ENCODE data around the gene FAM177A1.

FAM177A1 gene

GRCh38 chr14:35116242-35116641 lies 70.2 kb downstream of the FAM177A1 start:
- no peaks in the 10 kb centered on the region for H3K4me1 ChIP-seq (ENCODE audit: control insufficient read depth, insufficient read depth, low read length)
- TF ChIP-seq ZNF785 (tag by site-specific recombination; IDR thresholded peaks at IDR 0.05) = no peak
- no peak for TF ChIP-seq ZNF133 (tag by site-specific recombination; IDR thresholded peaks at IDR 0.05)
- no peak for TF ChIP-seq ZNF624 (tag by site-specific recombination; IDR thresholded peaks at IDR 0.05)
- TF ChIP-seq ZNF488 (tag by site-specific recombination; IDR thresholded peaks at IDR 0.05) = no peak
- TF ChIP-seq ZFP41 (tag by site-specific recombination; IDR thresholded peaks at IDR 0.05; ENCODE audit: borderline replicate concordance) = no peak
- TF ChIP-seq TRIM28 (IDR thresholded peaks at IDR 0.05; ENCODE audit: borderline replicate concordance, low read length) = no peak
- no peak for TF ChIP-seq ZNF292 (tag by site-specific recombination; IDR thresholded peaks at IDR 0.05; ENCODE audit: borderline replicate concordance, low read depth)
- TF ChIP-seq ZNF121 (tag by site-specific recombination; IDR thresholded peaks at IDR 0.05) = peak; percentile 33; the same call in 1 of the 2 replicates
- no peak for TF ChIP-seq ZNF544 (tag by site-specific recombination; IDR thresholded peaks at IDR 0.05)
- no peaks in the 10 kb centered on the region for H3K9me3 ChIP-seq (ENCODE audit: control insufficient read depth, insufficient read depth, low read depth, low read length)
- H3K4me3 ChIP-seq (ENCODE audit: low read depth, low read length) = no peak overlapping the region
- ChIA-PET CTCF (interaction anchor here (0.7 kb wide), 1 partner anchor 452 kb away, joined by 3 read pairs; no protein-coding TSS in a partner anchor), POLR2A (no interaction called here)
- peaks cover 12 to 45% of the 10 kb centered on the region in 2 experiments for H3K36me3 ChIP-seq (ENCODE audit: control insufficient read depth in 2 of 2, insufficient read depth in 1 of 2, low read length in 2 of 2)
- no peak overlapping the region for H3K27ac ChIP-seq (ENCODE audit: extremely low read depth, low read depth, low read length)

GRCh38 chr14:35117112-35117511 lies 71.0 kb downstream of the FAM177A1 start:
- TF ChIP-seq ZNF473 (tag by site-specific recombination; IDR thresholded peaks at IDR 0.05) = no peak
- TF ChIP-seq ZNF596 (tag by site-specific recombination; IDR thresholded peaks at IDR 0.05) = no peak
- no peak for TF ChIP-seq SP7 (tag by site-specific recombination; IDR thresholded peaks at IDR 0.05)
- TF ChIP-seq ZNF335 (tag by site-specific recombination; conservative IDR thresholded peaks at IDR 0.05) = no peak
- no peak for TF ChIP-seq PRDM10 (tag by site-specific recombination; IDR thresholded peaks at IDR 0.05)
- no peak for TF ChIP-seq TCF7L2 (IDR thresholded peaks at IDR 0.05; ENCODE audit: borderline replicate concordance, low read depth, low read length)
- no peak for TF ChIP-seq ZNF449 (tag by site-specific recombination; IDR thresholded peaks at IDR 0.05)
- no peak for TF ChIP-seq SCRT1 (tag by site-specific recombination; IDR thresholded peaks at IDR 0.05; ENCODE audit: borderline replicate concordance)
- TF ChIP-seq ZBTB48 (tag by site-specific recombination; IDR thresholded peaks at IDR 0.05) = no peak
- no peak for TF ChIP-seq ZNF768 (tag by site-specific recombination; IDR thresholded peaks at IDR 0.05)
- POLR2A ChIA-PET = no interaction called here

More at GRCh38 chr14:35117112-35117511, 71.0 kb downstream of the FAM177A1 start:
- H3K4me3 ChIP-seq (ENCODE audit: low read depth, low read length) = no peak overlapping the region
- CTCF ChIA-PET = no interaction called here
- no peaks in the 10 kb centered on the region for H3K9me3 ChIP-seq (ENCODE audit: control insufficient read depth, insufficient read depth, low read depth, low read length)
- peaks cover 12 to 36% of the 10 kb centered on the region in 2 experiments for H3K36me3 ChIP-seq (ENCODE audit: control insufficient read depth in 2 of 2, insufficient read depth in 1 of 2, low read length in 2 of 2)
- no peaks in the 10 kb centered on the region for H3K4me1 ChIP-seq (ENCODE audit: control insufficient read depth, insufficient read depth, low read length)
- no peak overlapping the region for H3K27ac ChIP-seq (ENCODE audit: extremely low read depth, low read depth, low read length)
